Stimulated activated CD4-positive, alpha-beta T cell treated with anti-CD3 and anti-CD28 coated beads, TNF-alpha, amount 100 ng/mL, for 1 hour (primary cell): Measurements from ENCODE around the gene GARIN5B.
"Not testable (repeated sequence)": the region's sequence is repeated elsewhere in the genome, so short reads cannot be mapped to it uniquely, and the experiment has no call there.

Source experiments
- DNase-seq, 3 donors: peaks; one replicate each; pipeline ENCODE4 v3.0.0-alpha.2; 2020; ENCODE audit warnings: low read depth in 3 of 3, low spot score in 1 of 3

The GARIN5B gene

DNA sequence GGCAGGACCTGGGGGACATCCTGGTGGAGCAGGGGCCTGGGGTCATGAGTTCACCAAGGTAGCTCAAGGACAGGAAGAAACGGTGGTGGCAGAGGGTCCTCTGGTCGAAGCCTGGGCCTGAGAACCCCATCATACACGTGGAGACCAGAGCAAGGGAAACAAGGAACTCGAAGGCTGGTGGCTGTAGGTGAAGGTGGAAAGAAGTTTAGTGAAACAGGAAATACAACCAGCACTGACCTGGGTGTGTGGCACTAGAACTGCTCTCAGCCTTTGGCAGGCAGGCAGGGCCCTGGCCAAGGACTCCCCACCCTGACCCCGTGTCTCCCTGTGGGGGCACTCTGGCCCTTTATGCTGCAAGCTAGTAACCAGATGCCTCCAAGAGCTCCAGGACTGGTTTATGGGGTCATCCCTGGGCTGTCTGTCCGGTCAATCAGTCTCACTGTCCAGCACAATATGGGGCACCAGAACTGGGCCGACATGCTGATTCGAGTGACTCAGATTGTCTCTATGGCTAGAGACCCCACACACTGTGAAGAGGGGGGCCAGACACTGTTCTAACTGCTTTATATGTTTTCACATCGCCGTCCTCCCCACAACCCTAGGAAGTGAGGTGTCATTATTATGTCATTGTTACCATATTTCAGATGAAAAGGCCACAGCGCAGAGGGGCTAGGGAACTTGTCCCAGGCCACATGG, 12.3 kb downstream of the GARIN5B start:
- no peak for DNase-seq

GRCh38 chr19:55348317-55349034, 14.6 kb downstream of the GARIN5B start:
- DNase-seq: no peak

- DNase-seq: no peak
Observed at GRCh38 chr19:55347442-55348009, 15.5 kb downstream of the GARIN5B start.

DNA sequence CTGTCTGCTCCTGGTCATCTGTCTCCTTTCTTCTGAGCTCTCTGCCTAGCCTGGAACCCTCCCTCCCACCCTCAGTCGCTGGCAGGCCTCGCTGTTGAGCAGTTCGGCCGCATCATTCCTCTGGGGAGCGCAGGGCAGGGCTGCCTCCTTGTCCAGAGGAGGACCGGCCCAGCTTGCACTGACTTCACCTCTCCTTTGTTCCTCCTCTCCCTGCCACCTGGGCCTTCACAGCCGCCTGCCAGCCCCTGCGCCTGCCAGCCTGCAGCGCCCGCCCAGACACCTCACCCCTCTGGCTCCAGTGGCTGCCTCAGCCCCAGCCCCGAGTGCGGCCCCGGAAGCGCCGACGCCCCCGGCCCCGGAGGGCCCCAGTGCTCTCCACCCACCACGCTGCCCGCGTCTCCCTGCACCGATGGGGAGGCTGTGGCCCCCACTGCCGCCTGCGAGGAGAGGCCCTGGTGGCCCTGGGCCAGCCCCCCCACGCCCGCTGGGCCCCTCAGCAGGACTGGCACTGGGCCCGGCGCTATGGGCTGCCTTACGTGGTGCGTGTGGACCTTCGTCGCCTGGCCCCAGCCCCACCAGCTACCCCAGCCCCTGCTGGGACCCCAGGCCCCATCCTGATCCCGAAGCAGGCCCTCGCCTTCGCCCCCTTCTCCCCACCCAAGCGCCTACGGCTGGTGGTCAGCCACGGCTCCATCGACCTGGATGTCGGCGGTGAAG, 16.2 kb downstream of the GARIN5B start:
- DNase-seq: no peak

GRCh38 chr19:55345818-55346724, 17.0 kb downstream of the GARIN5B start:
- DNase-seq: no peak

DNA sequence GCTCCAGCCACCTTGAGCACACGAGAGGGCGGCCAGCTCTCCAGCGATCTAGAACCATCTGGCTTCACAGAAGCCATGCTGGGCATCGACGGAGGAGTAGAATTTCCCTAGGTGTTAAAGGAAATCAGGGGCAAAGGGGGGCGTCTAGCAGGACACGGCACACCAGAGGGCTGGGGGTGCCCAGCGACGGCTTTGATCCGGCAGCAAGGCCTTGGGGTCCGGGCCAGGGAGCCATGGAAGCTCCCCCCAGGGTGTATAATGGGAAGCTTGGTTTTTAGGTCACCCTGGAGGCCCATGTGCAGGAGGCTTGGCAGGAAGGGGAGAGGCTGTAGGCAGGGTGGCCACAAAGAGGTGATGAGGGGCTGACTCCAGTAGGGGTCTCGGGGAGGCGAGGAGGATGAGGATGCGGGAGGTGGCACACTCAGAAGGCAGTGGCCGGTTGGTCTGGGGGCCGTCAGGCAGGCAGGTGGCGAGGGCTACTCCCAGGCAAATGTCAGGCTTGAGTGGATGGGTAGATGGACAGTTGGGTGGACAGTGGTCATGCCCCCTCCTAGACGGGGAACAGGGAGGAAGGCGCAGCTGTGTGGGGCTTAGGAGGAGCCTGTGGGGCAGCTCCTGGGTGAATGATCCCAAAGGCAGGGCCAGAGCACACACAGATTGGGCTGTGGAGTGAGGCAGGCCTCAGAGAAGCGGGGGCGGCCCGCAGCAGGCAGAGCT, 17.8 kb downstream of the GARIN5B start:
- DNase-seq: no peak

DNA sequence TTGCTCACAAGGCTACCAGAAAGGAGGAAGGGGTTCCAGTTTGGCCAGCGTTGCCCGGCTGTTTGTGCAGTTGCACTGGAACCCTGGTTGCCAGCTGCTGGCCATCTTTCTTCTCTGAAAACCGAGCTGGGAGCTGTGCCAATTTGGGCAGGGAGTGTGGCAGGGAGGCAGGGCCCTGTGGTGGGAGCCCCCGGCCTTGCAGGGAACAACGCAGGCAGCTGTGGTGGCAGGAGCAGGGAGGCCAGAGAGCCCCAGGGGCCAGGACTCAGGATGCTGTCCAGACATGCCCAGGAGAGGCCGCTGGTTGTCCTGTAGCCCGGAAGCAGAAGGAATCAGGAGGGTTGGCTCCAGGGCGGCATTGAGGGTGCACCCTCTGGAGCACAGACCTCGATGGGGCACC, 18.6 kb downstream of the GARIN5B start:
- no peak for DNase-seq

- DNase-seq: no peak
Observed at GRCh38 chr19:55341595-55342531, 21.2 kb downstream of the GARIN5B start.

- DNase-seq: peak in 1 of 3 donors; percentile 46
Observed at GRCh38 chr19:55341171-55341588, 21.9 kb downstream of the GARIN5B start.

DNA sequence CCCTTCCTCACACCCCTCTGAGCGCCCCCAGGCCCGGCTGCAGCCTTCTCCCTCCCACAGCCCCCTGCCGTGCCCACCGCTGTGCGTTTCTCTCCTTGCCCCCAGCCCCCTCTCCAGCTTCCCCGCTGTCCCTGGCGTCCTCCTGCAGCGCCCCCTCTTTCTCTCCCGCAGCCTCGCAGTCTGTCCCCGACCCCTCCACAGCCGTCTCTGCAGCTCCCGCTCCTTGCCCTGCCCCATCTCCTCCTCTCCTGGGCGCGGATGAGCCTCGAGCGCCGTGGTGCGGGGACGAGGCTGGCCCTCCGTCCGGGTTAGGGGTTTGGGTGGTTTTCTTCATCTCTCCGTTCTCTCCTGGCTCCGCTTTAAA, 22.3 kb downstream of the GARIN5B start:
- no peak for DNase-seq

DNA sequence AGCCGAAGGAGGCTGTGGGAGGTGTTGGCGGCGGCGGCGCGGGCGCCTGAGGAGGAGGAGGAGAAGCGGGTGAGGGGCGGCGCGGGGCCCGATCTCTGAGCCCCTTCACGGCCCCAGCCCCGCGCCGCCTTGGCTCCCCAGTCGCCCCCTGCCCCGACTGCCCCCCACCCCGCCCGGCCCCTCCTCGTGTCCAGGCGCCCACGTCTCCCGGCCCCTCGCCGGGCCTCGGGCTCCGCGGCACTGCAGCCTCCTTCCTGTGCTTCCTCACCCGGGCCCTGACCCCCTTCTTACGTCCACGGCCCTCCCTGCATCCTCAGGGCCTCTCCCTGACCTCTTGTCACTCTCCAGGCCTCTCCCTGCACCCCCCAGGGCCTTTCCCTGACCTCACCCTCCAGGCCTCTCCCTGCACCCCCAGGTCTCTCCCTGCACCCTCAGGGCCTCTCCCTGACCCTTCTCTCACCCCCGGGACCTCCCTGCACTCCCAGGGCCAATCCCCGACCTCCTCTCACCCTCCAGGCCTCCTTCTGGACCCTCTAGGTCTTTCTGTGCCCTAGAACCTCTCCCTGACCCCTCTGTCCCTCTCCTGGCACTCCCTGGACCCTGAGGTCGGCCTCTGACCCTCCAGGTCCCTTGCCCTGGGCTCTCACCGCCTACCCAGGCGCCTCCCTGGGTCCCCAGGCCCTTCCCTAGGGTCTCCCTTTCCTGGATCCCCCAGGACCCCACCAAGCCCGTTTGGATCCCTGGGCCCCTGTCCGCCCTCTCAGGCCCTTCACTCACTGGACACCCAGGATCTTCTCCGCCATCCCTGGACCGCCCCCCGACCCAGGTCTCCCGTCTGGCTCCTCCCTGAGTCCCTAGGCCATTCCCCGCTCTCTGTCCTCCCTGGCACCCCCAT, 22.9 kb downstream of the GARIN5B start:
- no peak for DNase-seq

- DNase-seq: peak; percentile 100
Observed at GRCh38 chr19:55339105-55339888, 23.8 kb downstream of the GARIN5B start, which contains the start of gene KMT5C. Gene KMT5C (plus strand): TSS chr19:55339876. CDS start chr19:55341937, 2,061 bp downstream.

GRCh38 chr19:55336101-55336500, 27.0 kb downstream of the GARIN5B start:
- no peak for DNase-seq

DNA sequence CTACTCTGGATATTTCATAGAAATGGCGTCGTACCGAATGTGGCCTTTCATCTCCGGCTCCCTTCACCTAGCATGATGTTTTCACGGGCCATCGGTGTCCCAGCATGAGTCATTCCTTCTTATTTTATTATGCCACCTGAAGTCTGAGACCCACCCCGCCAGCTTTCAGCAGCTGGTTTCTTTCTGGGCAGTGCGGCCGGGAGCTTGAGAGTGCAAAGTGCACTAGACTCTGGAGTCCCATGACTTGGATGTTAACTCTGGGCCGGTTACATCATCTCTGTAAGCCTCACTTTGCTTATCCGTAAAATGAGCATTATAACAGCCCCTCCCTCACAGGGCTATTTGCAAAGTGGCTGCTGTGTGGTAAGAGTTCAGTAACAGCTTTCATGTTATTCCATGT, 29.2 kb downstream of the GARIN5B start:
- DNase-seq: no peak

- DNase-seq: not testable (repeated sequence)
Observed at GRCh38 chr19:55329791-55330190, 33.3 kb downstream of the GARIN5B start.

GRCh38 chr19:55328774-55329318, 34.2 kb downstream of the GARIN5B start:
- not testable (repeated sequence) for DNase-seq

- DNase-seq: no peak
Observed at GRCh38 chr19:55325172-55325571, 37.9 kb downstream of the GARIN5B start, which contains the start of gene TMEM150B. Gene TMEM150B (minus strand): TSS chr19:55325341. CDS start chr19:55321036, 4,305 bp downstream.
